ENCODE data around the gene MTERF1. TPM values are rescaled to one million over a fixed set of nuclear protein-coding genes. Genes with fewer than 3 reads are reported as not detected.
"Not testable (repeated sequence)": the region's sequence is repeated elsewhere in the genome, so short reads cannot be mapped to it uniquely, and the experiment has no call there.

The MTERF1 gene
- total RNA-seq, 1 experiment from 2014 or later, result 13.1 TPM

DNA sequence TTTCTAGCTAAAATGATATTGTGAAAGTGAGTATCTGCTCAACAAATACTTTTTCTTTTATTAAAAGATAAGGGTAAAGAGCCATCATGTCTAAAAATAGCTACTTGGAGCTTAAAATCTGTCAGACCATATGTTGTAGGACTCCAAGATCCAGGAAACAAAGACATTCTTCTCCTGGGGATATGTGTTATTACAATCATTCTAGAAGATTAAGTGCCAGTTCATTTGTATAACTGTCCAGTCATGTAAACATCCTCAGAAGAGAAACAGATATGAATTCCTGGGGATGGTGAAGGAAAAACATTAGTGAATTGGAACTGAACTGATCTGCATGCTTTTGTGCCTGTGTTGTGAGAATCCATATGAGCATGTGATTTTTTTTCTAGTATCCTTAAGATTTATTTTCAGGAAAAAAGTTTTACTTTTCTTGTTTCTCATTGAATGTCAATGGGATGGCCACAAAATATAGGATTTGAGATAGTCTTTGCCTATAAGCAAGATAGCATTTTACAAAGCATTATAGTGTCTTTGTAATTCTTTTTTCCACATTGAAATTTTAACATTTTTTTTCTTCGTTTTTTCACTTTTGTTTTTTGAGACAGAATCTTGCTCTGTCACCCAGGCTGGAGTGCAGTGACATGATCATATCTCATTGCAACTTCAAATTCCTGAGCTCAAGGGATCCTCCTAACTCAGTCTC lies 14.4 kb upstream of the MTERF1 start:
- no peaks in the 10 kb centered on the region for H4K20me1 ChIP-seq (ENCODE audit: insufficient read depth)
- H3K4me1 ChIP-seq (ENCODE audit: control insufficient read depth in 1 of 2, insufficient read depth in 2 of 2, low read length in 2 of 2), result peaks cover 12 to 22% of the 10 kb centered on the region in 2 experiments
- no peaks in the 10 kb centered on the region for H3K9me3 ChIP-seq (ENCODE audit: control insufficient read depth in 1 of 2, insufficient read depth in 1 of 2, low read depth in 1 of 2, low read length in 2 of 2)
- H3K27me3 ChIP-seq (ENCODE audit: insufficient read depth, low read length), result no peaks in the 10 kb centered on the region
- no peak for ATAC-seq
- ChIA-PET CTCF (no interaction called here), RAD21 (ENCODE audit: low non-redundant PET in 1 of 2, low total read pairs in 2 of 2, uncharacterized antibody in 2 of 2, unreplicated experiment in 2 of 2) (no interaction called here), POLR2A (no interaction called here)
- H3K27ac ChIP-seq (ENCODE audit: low read depth, low read length), result no peak overlapping the region
- no peaks in the 10 kb centered on the region for H3K9me2 ChIP-seq (ENCODE audit: insufficient read depth)
- intact Hi-C loops (cut with micrococcal nuclease), result no loop called here
- TF ChIP-seq TCF7L2 (IDR thresholded peaks at IDR 0.05; ENCODE audit: borderline replicate concordance, extremely low read depth, insufficient read depth, insufficient read length), result no peak
- no peak for DNase-seq (ENCODE audit: low read depth, low spot score)
- no peak overlapping the region for H3K9ac ChIP-seq (ENCODE audit: low read length)
- H3K79me2 ChIP-seq (ENCODE audit: insufficient read depth, low read length), result no peaks in the 10 kb centered on the region
- H3K36me3 ChIP-seq (ENCODE audit: control insufficient read depth in 1 of 2, insufficient read depth in 2 of 2, low read length in 2 of 2), result no peaks in the 10 kb centered on the region
- H3K4me2 ChIP-seq (ENCODE audit: low read length), result no peak overlapping the region
- H2AFZ ChIP-seq (ENCODE audit: low read depth, low read length, poor library complexity, severe bottlenecking), result no peak overlapping the region
- no peak overlapping the region for H3K4me3 ChIP-seq (replicated peaks in 1 of 2; ENCODE audit: low read depth in 1 of 2, low read length in 2 of 2)
- no TSS peak for BruUV-seq (replicated peaks)

GRCh38 chr7:91893699-91894098 lies 13.2 kb upstream of the MTERF1 start:
- CTCF ChIA-PET, result interaction anchor here (4.6 kb wide), 1 partner anchor 13 kb away, joined by 13 read pairs; the partner anchor contains the start of gene MTERF1
- BruUV-seq (replicated peaks); DNase-seq (ENCODE audit: low read depth, low spot score); H3K9me2 ChIP-seq (ENCODE audit: insufficient read depth); H3K4me3 ChIP-seq (replicated peaks in 1 of 2; ENCODE audit: low read depth in 1 of 2, low read length in 2 of 2); POLR2A ChIA-PET; ATAC-seq; H3K9me3 ChIP-seq (ENCODE audit: control insufficient read depth in 1 of 2, insufficient read depth in 1 of 2, low read depth in 1 of 2, low read length in 2 of 2); H3K79me2 ChIP-seq (ENCODE audit: insufficient read depth, low read length); H4K20me1 ChIP-seq (ENCODE audit: insufficient read depth); H3K36me3 ChIP-seq (ENCODE audit: control insufficient read depth in 1 of 2, insufficient read depth in 2 of 2, low read length in 2 of 2); intact Hi-C loops (cut with micrococcal nuclease); H3K27ac ChIP-seq (ENCODE audit: low read depth, low read length); H2AFZ ChIP-seq (ENCODE audit: low read depth, low read length, poor library complexity, severe bottlenecking); H3K9ac ChIP-seq (ENCODE audit: low read length); H3K27me3 ChIP-seq (ENCODE audit: insufficient read depth, low read length); RAD21 ChIA-PET (ENCODE audit: low non-redundant PET in 1 of 2, low total read pairs in 2 of 2, uncharacterized antibody in 2 of 2, unreplicated experiment in 2 of 2): not testable (repeated sequence)
- H3K4me1 ChIP-seq (ENCODE audit: control insufficient read depth in 1 of 2, insufficient read depth in 2 of 2, low read length in 2 of 2), result peaks cover 12 to 22% of the 10 kb centered on the region in 2 experiments
- peak overlapping the region; percentile 58 for H3K4me2 ChIP-seq (ENCODE audit: low read length)
